A549 (cell line): Measurements from ENCODE around the gene OR2AT4.
"Not testable (repeated sequence)": the region's sequence is repeated elsewhere in the genome, so short reads cannot be mapped to it uniquely, and the experiment has no call there.

Source experiments
- EP300 ChIP-seq, 2 experiments: fragments of >200 bp; sonication (Bioruptor Twin); formaldehyde crosslinking; IDR thresholded peaks; 2 replicates in 1 of 2; 3 replicates in 1 of 2; pipeline ENCODE4 v1.6.1; 2016 to 2017
- MYC ChIP-seq: IDR thresholded peaks from 2 replicates; pipeline ENCODE4 v1.6.1; 2012; ENCODE audit warnings: mild to moderate bottlenecking, inconsistent platforms, low read length, improper control_type of control experiment, borderline replicate concordance
- TF ChIP-seq, protein P1 (sequence below): fragments of >200 bp; sonication (Bioruptor Twin); formaldehyde crosslinking; IDR thresholded peaks from 3 replicates; pipeline ENCODE4 v1.6.1; 2016

DNA sequence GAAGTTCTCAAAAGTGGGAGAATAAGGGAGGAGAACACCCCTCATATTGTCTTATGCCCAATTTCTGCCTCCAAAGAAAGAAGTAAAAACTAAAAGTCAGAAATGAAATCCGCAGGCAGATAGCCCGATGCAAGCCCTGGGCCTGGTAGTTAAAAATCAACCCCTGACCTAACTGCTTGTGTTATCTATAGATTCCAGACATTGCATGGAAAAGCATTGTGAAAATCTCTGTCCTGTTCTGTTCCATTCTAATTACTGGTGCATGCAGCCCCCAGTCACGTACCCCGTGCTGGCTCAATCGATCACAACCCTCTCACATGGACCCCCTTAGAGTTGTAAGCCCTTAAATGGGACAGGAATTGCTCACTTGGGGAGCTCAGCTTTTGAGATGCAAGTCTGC lies 50.0 kb downstream of the OR2AT4 start:
- not testable (repeated sequence) for TF ChIP-seq MYC; EP300 (IDR thresholded peaks at IDR 0.05)
- TF ChIP-seq, protein P1, sequence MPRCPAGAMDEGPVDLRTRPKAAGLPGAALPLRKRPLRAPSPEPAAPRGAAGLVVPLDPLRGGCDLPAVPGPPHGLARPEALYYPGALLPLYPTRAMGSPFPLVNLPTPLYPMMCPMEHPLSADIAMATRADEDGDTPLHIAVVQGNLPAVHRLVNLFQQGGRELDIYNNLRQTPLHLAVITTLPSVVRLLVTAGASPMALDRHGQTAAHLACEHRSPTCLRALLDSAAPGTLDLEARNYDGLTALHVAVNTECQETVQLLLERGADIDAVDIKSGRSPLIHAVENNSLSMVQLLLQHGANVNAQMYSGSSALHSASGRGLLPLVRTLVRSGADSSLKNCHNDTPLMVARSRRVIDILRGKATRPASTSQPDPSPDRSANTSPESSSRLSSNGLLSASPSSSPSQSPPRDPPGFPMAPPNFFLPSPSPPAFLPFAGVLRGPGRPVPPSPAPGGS, result not testable (repeated sequence)
